Right forelimb (tissue), 1 donor: ENCODE results near the gene HOXC9.

Experiments used
- DNase-seq: peaks from one replicate; pipeline ENCODE4 v3.0.0-alpha.2; 2018

HOXC9 gene

GRCh38 chr12:54015018-54015931, 15.3 kb downstream of the HOXC9 start:
- DNase-seq: no peak

DNA sequence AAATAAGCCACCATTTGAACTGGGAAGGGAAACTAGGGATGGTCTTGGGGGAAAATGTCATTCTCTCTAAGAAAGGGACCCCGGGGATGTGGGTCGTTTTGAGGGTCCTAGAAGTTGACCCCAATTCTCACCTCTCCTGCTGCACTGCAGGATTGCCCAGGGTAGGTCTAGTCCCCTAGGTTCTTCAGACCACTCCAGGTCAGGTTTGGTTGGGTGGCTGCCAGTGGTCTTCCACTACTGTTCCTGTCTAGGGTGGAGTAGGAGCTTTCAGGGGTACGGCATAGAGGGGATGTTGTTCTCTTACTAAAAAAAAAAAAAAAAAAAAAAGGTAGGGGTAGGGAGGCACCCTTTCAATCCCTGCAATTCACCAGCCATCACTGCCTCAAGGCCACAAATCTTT, 16.1 kb downstream of the HOXC9 start:
- DNase-seq: no peak

DNA sequence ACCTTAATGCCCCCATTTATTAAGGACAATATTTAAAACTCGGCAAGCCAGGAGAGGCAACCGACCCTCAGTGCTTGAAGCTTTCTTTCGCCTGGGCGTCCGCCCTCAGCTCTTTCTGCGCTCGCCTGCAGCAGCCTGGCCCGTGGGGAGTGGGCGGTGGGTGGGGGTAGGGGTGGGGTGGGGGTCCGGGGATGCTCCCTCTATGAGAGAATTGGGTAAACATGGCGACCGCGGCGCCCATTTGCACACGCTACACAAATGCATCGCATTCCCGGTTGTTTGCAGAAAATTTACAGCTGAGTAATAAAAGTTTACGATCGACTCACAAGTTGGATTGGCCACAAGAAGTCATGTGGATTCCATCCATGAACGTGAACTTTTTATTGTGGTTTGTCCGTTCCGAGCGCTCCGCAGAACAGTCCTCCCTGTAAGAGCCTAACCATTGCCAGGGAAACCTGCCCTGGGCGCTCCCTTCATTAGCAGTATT, 16.6 kb downstream of the HOXC9 start:
- no peak for DNase-seq

- no peak for DNase-seq
Measured at GRCh38 chr12:54017027-54017788, 17.2 kb downstream of the HOXC9 start.

- DNase-seq: no peak
Measured at GRCh38 chr12:54017878-54018467, 18.0 kb downstream of the HOXC9 start.

DNA sequence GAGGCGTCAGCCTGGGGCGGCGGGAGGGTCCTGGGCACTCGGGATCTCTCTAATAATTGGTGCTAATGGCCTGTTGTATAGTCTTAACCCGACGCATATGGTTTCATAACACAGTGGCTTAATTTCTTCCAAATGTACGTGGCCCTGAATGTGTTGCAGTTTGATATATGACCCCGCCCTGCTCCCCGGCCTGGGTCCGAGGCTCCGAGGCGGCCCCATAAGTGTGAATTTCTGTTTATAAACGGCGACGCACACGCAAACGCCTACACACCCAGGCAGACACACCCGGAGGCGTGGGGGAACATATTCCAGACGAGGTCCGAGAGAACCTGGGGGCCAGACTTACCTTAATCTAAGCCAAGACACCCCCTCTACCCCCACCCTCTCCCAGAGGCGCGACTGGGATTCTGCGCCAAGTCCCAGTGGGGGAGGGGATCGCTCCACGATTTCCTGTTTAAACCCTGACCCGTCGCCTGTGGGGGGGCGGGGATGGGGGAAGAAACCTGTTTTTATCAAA, 18.6 kb downstream of the HOXC9 start:
- DNase-seq: no peak

- no peak for DNase-seq
Measured at GRCh38 chr12:54019091-54019811, 19.3 kb downstream of the HOXC9 start.

- DNase-seq: no peak
Measured at GRCh38 chr12:54019924-54020590, 20.1 kb downstream of the HOXC9 start.

DNA sequence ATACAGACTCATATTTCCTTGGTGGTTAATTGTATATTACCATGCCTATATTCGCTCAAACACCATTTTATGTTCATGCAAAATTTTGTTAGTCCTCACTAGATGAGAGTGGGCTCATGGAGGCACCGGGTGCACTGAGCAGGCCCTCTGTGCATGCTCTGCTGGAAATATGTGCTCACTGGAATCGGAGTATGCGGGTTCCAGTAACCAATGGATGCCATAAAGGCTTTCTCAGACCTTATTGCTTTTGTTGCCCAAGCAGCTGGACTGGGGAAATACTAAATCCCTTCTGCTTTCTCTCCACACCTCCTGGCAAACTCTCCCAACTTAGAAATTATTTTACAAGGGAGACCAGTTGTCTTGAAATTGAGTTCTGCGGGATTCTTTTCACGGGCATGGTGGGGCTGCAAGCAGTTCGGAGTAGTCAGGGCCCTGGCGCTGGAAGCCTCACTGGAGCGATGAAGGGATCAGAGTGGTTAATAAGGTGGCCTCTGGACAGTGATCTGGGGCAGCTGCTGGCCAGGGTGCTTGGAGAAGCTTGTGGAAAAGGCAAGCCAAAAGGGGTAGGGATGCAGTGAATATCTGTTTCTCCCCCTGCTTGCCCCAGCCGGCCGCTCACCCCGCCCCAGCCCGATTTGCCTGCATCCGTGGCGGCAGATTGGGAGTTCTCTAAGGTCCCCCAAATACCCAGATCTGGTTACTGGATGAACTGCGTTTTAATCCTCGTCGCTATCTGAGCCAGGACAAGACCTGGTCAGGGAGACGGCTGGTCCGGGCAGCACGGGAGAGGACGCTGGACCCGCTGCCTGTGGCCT, 20.8 kb downstream of the HOXC9 start:
- no peak for DNase-seq

- DNase-seq: no peak
Measured at GRCh38 chr12:54021432-54022013, 21.6 kb downstream of the HOXC9 start.

GRCh38 chr12:54022960-54023884, 23.3 kb downstream of the HOXC9 start:
- no peak for DNase-seq

GRCh38 chr12:54024127-54024526, 24.2 kb downstream of the HOXC9 start:
- DNase-seq: no peak

DNA sequence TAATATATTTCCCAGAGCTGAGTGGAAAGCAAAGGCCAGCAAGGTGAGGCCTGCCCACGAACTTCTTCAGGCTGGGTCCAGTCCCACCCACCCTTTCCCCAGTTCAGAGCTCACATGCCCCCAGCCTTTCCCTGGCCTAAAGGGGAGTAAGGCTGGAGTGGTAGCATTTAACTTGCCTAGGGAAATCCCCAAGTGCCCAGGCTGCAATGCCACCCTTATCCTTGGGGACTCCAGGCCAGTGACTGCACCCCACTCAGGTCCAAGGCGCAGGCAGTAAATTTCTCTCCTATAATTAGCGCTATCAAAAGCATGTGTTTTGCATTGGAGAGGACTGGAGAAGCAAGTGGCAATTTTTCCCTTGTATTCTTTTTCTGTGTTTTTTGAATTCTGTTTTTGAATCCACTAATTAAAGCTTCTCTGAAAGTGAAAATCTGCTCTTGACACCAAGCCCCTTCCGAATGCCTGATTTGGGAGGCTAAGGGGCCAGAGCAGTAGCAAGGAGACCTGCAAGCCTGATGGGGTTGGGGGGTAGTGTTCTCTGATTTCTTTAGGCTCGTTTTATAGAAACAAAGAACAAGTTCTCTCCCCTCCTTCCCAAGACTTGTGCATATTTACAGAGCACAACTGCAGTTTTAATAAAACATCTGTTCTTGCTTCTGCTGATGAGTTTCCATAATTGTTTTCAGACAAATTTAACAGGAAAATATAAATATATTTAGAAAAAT, 24.8 kb downstream of the HOXC9 start:
- no peak for DNase-seq

DNA sequence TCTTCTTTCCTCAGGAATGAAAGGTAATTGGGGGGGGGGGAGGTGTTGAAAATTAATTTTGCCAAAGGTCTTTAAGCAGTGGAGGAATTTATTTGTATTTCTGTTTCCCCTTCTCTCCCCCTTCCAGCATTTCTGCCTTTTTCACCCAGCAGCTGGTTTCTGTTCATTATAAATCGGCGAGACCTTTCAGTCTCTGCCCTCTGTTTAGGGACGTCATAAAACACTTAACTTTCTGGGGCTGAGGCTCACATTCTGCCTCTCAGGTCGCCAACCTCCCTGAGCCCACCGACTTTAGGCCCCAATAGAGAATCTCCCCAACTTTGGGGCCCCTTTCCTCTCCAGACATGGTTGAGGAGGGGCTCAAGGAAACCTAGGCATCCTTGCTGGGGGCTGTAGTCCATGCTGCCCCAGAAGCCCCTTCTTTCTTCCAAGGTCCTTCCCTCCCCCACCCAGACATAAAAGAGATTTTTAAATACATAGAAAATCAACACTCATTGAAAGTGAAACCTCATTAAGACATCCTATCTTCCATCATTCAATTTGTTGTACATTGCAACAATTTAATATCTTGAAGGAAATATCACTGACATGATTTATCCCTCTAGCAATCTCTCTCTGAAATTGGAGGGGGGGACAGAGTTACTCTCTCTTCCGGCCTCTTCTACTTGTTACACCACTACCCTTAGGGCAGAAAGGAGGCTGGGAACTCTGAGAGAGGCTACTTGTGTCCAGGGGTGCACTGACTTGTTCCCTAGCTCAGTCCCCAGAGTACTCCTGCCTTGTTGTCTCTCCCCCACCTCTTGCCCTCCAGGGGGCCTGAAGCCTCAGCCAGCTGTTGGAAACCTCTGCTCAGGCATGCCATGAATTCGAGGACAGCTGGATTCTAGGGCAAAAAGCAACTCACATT, 25.8 kb downstream of the HOXC9 start:
- DNase-seq: no peak

- DNase-seq: no peak
Measured at GRCh38 chr12:54026640-54027441, 26.9 kb downstream of the HOXC9 start.

DNA sequence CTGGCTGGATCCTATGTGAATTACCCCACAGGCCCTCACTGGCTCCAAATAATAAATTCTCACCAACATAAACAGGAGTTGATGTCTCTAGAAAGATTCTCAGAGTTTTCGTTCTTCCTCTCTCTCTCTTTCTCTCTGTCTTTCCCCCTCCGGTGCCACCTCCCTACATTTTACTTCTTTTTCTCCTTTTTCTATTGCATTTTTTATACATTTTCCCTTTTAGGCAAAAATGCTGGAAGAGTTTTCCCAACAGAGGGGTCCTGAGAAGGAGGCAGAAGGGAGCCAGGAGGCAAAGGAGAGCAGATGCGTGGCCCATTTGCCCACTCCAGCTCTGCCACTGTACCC, 27.5 kb downstream of the HOXC9 start:
- DNase-seq: no peak
